ENCODE data around the gene DLGAP1.

The DLGAP1 gene

DNA sequence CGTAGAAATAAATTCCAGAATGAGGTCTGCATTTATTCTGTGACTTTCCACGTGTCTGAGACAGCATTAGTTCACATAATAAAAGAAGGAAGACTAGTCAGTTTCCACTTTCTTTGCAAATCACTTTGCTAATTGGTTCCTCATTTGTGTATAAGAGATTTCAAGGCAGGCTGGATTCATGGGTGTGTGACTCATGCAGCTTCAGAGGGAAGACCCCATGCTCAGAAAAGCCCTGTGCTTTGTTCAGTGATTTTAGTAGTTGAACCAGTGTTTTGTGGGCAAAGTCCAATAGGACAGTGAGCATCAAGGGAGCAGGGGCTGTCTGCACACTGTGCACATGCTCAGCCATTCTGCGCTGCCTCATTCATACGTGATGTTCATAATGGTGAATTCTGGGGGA, 297.8 kb downstream of the DLGAP1 start:
- DNase-seq (ENCODE audit: low spot score): no peak

GRCh38 chr18:4146797-4147196, 308.3 kb downstream of the DLGAP1 start:
- no peak for DNase-seq (ENCODE audit: low spot score)

DNA sequence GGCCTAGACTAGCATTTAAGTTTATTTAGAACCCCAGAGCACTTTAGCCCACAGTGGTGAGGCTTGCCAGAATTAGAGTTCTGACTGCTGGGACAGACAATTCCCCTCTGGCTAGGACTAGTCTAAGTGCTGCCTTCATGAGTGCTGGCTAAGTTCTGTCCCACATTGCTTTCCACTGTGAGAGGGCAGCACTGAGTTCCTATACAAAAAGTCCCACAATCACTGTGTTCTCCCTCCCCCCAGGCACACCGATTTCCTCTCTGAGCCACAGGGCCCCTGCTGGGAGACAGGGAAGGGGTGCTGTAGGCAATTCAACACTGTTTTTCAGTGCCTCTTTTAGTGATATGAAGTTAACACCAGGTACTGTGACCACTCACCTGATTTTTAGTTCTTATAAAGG, 310.9 kb downstream of the DLGAP1 start:
- no peak for DNase-seq (ENCODE audit: low spot score)

- DNase-seq (ENCODE audit: low spot score): no peak
Measured at GRCh38 chr18:4143585-4143984, 311.5 kb downstream of the DLGAP1 start.

DNA sequence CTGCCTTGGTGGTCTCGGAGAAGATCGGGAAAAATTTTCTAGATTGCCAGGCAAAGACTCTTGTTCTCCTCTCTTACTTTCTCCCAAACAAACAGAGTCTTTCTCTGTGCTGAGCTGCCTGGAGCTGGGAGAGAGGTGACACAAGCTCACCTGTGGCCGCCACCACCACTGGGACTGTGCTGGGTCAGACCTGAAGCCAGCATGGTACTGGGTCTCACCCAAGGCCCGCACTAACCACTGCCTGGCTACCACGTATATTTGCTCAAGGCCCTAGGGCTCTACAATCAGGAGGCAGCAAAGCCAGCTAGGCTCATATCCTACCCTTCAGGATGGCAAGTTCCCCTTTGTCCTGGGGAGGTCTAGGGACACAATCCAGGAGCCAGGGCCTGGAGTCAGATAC, 312.2 kb downstream of the DLGAP1 start:
- DNase-seq (ENCODE audit: low spot score): no peak

- no peak for DNase-seq (ENCODE audit: low spot score)
Measured at GRCh38 chr18:4134700-4135099, 320.4 kb downstream of the DLGAP1 start.

- no peak for DNase-seq (ENCODE audit: low spot score)
Measured at GRCh38 chr18:4130734-4131719, 324.1 kb downstream of the DLGAP1 start.

GRCh38 chr18:4126939-4127338, 328.2 kb downstream of the DLGAP1 start:
- DNase-seq (ENCODE audit: low spot score): no peak

DNA sequence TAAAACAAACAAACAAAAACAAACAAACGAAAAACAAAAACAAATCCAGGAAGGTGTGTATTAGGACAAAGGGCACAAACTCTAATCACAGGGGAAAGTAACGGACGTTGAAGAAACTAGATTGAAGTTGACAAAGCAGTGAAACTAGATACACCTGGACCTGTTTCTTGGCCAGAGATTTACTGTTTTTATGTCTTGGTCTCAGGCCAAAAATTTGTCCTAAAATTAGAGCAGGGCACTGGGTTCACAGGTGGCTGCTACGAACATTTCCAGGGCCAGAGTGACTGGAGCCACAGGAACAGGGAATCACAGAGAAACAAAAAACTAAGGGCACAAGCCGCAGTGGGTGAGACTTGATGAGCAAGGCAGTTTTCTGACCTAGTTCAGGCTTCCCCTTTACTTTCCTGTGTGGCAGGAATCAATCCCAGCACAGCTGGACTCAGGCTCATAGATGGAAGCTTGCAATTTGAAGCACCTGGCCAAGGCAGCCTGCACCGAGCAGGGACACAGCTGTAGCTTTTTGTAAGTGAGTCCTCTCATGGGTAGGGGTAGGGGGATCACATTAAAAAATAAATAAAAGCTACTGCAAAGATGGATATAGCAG, 329.4 kb downstream of the DLGAP1 start:
- no peak for DNase-seq (ENCODE audit: low spot score)

- DNase-seq (ENCODE audit: low spot score): no peak
Measured at GRCh38 chr18:4125224-4125623, 329.9 kb downstream of the DLGAP1 start.

DNA sequence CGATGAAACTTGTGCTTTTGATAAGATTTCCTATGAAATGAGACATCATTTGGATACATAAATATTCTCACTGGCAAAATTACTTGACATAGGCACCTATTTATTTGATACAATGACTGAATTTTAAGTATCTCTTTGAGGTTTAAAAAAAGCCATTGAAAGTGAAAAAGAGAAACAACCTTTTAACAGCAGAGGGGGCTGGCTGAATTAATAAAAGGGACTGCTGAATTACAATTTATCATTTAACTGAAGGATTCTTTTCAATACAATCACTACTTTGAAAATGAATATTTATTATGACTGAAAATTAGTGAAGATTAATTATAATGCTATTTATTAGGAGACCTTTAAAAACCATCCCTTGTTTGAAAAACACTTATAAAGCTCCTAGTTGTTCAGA, 335.3 kb downstream of the DLGAP1 start:
- no peak for DNase-seq (ENCODE audit: low spot score)

DNA sequence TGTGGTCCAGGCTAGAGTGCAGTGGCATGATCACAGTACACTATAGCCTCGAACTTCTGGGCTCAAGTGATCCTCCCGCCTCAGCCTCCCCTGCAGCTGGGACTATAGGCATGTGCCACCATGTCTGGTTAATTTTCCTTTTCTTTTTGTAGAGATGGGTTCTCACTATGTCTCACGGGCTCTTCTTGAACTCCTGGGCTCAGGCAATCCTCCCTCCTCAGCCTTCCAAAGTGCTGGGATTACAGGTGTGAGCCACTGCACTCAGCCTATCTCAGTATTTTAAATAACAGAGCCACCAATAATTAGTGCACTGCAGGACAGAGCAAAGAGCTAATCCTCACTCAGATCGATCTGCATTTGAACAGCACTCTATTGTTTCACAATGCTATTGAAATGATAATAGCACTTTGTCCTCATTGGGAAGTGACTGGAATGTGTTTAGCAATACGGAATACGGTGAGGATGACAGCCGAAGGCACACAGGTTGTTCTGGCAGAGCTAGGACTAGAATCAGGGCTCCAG, 335.9 kb downstream of the DLGAP1 start:
- DNase-seq (ENCODE audit: low spot score): no peak

DNA sequence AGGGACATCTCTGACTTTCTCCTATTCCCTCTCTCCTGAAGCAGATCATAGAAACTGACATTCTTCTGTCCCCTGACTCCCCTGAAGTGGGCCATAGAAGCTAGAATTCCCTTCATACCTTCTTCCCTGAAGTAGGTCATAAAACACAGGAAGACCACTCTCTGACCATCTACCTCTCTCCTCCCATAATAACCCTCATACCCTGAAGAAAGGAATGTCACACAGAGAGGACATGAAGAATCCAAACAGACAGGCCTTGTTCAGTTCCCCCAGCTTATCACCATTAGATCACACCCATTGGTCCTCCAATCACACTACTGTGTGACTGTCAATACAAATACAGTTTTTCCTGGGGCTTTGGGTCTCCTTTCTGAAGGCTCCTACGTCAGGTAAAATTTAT, 347.1 kb downstream of the DLGAP1 start:
- DNase-seq (ENCODE audit: low spot score): no peak

DNA sequence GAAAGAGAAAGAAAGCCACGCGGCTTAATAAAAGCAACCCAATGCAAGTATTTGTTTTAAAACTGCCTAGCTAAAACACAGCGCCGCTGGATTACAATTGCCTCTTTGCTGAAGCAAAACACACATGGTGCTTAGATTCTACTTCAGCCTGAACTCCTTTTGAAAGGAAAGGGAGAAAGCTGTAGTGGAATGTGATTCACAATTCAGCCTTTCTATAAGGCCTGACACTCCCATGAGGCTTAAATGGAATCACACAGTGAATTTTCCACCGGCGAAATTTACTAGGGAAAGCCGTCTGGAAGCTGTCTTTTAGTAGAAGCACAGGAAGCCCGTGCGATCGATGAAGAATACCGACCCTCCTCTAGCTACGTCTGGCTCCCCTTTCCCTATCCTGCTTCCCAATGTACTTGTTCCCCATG, 348.0 kb downstream of the DLGAP1 start:
- DNase-seq (ENCODE audit: low spot score): no peak

GRCh38 chr18:4106407-4107033, 348.6 kb downstream of the DLGAP1 start:
- peak; percentile 56 for DNase-seq (ENCODE audit: low spot score)

DNA sequence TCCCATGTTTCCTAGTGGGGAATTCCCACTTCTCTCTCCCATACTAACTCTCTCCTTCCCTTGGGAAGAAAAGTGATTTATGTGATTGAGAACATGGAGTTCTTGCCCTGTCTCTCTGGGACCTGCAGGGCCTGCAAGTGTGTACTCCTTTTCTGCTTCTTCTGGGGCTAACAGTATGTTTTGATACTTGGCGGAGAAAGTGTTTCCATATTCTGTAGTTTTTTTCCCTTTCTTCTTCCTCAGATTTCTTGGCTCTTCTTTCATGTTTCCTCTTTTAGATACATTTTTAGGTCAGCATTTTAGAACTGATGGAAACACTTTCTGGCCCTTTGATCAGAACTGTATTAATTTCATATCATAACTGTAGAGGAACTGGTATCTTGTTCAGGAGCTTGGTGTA, 352.2 kb downstream of the DLGAP1 start:
- no peak for DNase-seq (ENCODE audit: low spot score)

- no peak for DNase-seq (ENCODE audit: low spot score)
Measured at GRCh38 chr18:4101009-4101408, 354.1 kb downstream of the DLGAP1 start.

GRCh38 chr18:4096486-4096885, 358.6 kb downstream of the DLGAP1 start:
- DNase-seq (ENCODE audit: low spot score): no peak

- DNase-seq (ENCODE audit: low spot score): no peak
Measured at GRCh38 chr18:4093676-4094075, 361.4 kb downstream of the DLGAP1 start.

DNA sequence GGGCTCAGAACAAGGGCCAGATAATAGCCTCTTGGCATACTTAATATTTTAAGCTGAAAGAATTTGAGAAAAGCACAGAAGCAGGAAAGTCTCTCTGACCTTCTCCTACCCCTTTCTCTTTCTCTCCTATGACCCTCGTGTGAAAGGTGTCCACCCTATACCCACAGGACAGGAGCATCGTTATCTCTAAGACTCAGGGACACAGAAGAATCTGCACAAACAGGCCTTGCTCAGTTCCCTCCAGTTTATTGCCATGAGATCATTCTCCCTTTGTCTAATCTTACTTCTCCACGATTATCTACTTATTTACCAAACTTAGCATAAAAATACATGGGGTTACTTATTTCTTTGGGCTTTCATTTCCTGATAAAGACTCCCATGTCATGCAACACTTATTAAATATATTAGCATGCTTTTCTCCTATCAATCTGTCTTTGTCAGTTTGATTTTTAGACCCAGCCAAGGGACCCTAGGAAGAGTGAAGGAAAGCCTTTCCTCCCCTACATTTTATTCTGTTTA, 370.7 kb downstream of the DLGAP1 start:
- no peak for DNase-seq (ENCODE audit: low spot score)

- no peak for DNase-seq (ENCODE audit: low spot score)
Measured at GRCh38 chr18:4078246-4078645, 376.9 kb downstream of the DLGAP1 start.

- no peak for DNase-seq (ENCODE audit: low spot score)
Measured at GRCh38 chr18:4077721-4078120, 377.4 kb downstream of the DLGAP1 start.

DNA sequence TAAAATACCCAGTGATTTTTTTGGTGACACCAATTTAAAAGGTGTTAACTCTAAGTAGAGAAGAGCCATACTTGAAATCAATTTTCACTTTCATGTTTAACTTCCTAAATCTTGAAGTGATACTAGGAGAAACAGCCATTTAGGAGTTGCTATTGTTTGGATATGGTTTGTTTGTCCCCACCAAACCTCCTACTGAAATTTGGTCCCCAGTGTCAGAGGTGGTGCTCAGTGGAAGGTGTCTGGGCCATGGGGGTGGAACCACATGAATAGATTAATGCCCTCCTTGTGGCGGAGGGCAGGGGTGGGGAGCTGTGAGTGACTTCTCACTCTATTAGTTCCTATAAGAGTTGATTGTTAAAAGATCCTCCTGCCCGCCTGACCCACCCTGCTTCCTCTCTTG, 377.9 kb downstream of the DLGAP1 start:
- DNase-seq (ENCODE audit: low spot score): no peak
